GM12892 (cell line): ENCODE measurements around the gene TTLL6.

Source experiments
- POLR2A ChIP-seq: IDR thresholded peaks from 2 replicates; pipeline ENCODE4 v1.6.1; 2011; ENCODE audit warnings: low read depth, low read length, control low read depth
- POLR2AphosphoS5 ChIP-seq: IDR thresholded peaks from 2 replicates; pipeline ENCODE4 v1.6.1; 2011; ENCODE audit warnings: low read depth, low read length, control low read depth
- TAF1 ChIP-seq: IDR thresholded peaks from 2 replicates; pipeline ENCODE4 v1.6.1; 2011; ENCODE audit warnings: low read depth, mild to moderate bottlenecking, control low read depth, low read length, borderline replicate concordance

- no peak for TF ChIP-seq POLR2A
- TF ChIP-seq TAF1: no peak
- TF ChIP-seq POLR2AphosphoS5: no peak
These were observed 86.8 kb downstream of the TTLL6 start for GRCh38 chr17:48730240-48730550.
